ENCODE data around the gene WDFY4.

The WDFY4 gene

DNA sequence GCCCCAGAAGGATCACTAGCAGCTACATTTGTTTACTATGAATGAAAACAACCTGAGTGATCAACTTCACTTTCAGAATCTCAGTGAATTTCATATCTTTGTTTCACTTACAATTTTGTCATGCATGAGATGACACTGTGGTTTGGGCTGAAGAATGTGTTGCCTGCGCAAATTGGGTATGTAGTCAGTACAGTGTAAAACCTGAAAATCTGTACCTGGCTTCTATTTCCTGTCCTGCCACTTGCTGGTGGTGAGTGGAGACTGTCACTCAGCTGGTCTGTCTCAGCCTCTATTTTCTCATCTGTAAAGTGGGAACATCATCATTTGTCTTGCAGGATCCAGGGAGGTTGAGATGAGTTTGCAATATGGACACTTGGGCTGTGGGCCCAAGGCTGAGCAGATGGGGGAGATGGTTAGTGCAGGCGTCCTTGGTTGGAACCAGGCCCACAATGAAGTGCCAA is 118.0 kb downstream of the WDFY4 start:
- DNase-seq (ENCODE audit: extremely low spot score, insufficient read length, low read depth) (peak; percentile 39), FAIRE-seq (peak; percentile 98)

DNA sequence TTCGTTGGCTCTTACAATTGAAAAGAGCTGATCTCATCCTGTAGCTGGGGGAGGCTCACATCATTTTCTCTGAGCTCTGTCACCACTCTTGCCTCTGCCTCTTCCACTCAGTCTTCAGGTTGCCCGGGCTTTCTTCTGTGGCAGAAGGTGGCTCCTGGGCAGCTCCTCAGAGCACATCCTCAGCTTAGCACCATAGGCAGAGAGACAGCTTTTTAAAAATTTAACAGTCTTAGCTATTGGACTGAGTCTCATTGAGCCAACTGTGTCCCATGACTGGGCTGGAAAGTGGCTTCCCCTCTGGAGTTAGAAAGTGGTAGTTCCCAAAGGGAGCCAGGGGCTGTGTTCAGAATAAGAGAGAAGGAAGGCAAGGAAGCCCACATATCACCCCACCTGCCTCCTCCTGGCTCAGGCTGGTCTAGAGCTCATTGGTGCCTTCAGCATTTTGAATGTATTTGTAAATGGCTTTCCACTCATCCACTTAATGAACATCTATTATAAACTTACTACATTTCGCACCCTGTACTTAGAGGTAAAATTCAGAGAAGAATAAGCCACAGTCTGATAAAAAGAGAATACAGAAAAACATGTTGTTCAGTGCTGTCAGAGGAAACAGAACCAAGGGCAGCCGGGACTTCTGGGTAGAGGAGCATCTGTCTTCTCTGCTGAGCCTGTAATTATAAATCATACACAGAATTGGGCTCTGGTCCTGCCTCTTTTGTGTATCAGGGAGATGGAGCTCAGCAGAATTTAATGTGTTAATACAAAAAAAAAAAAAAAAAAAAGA is 119.3 kb downstream of the WDFY4 start:
- no peak for FAIRE-seq

DNA sequence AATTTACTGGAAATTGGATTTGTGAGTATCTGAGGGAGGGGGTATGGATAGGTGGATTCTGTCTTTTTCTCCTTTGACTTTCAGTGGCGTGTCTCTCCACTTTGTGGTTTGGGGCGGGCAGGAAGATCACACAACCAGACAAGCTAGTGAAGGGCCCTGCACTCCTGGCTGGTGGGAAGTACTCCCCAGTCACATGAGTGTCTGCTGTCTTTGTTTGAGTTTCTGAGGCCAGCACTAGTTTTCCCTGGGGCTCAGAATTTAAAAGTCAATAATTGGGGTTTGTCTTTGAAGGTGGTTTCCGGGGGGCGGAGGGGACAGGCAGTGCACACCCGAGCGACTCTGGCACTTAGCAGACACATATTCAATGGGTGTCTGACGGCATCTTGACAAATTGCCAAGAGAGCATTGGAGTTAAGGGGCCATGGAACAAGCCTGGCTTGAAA is 120.1 kb downstream of the WDFY4 start:
- DNase-seq (ENCODE audit: extremely low spot score, insufficient read length, low read depth) (no peak), FAIRE-seq (peak; percentile 75)

More for the DNA sequence above, 119.3 kb downstream of the WDFY4 start:
- no peak for DNase-seq (ENCODE audit: extremely low spot score, insufficient read length, low read depth)

DNA sequence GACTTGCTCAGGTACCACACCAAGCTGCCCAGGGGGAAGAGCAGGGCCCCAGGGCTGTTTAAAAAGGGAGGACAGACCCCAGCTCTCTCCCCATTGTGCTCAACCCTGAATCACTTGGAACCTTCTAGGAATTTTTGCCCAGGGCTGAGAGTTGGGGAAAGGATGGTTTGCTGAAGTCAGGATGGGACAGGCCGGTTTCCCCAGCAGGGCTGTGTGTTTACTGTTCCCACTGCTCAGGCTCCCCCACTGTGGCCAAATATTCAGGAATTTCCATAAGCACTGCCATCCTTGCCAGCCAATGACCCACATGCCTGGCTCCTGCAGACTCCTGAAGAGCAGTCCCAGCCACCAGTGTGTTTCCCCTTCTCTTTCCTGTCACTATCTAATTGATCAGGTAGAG is 120.7 kb downstream of the WDFY4 start:
- FAIRE-seq (no peak), DNase-seq (ENCODE audit: extremely low spot score, insufficient read length, low read depth) (no peak)

DNA sequence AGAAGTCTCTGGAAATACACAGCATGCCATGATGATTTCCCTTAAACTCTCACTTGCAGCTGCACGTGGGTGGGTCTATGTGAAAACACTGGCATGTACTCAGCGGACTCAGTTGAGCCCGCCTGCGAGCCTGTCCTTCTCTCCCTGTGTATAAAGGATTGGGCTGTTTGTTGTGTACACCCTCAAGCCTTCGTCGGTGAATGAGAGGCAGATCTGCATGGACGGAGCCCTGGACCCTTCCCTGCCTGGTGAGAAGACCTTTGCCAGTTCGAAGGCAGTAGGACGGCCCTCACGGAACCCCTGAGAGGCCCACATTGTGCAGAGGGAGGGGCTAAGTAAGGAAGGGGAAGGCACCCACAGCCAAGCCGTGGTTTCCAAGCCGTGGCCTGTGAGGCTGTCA is 121.2 kb downstream of the WDFY4 start:
- DNase-seq (ENCODE audit: extremely low spot score, insufficient read length, low read depth) = no peak
- no peak for FAIRE-seq

DNA sequence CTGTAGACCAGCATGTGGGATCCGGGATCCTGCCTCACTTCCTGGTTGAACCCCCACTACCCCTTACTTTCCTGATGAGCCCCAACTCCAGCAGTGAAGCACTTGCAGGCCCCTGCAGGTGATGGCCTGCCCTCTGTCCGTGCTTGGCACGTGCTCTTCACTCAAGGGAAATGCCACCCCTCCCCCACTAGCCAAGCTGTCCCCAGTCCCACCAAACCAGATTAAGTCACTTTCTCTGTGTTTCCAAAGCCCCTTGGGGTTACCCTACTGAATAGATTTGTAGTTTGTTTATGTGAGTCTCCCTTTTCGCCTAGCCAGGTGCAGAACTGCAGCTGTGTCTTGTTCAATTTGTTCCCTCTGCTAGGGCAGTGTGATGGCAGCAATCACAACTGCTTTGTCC is 121.7 kb downstream of the WDFY4 start:
- DNase-seq (ENCODE audit: extremely low spot score, insufficient read length, low read depth) = no peak
- no peak for FAIRE-seq

DNA sequence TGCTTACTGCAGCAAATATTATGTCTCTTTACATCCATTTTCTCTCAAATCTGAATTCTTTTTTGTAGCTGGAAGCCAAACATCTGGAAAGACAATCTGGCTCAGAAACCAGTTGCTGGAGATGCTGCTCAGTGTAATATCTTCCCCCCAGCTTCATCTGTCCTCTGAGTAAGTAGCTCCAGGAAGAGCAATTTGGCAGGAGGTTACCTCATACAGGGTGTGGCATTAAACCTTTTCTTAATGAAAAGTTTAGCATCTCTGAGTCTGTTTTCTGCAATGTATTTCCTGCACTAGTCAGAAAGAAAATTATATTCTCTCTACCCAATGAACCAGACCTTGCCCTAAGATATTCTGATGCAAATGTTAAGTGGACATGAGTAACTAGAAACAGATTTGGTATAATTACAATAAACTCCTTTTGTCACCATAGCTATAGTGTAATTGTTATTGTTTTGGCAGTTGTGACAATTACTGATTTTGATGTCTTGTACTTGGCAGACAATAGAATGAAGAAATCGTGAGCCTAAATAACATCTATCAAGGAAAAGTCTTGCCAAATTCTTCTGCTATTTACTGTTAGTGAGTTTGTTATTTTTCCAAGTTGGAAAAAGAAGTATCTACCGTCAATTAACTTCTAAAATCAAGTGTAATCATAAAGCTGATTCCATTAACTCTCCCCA is 123.3 kb downstream of the WDFY4 start:
- DNase-seq (ENCODE audit: extremely low spot score, insufficient read length, low read depth) (no peak), FAIRE-seq (no peak)

DNA sequence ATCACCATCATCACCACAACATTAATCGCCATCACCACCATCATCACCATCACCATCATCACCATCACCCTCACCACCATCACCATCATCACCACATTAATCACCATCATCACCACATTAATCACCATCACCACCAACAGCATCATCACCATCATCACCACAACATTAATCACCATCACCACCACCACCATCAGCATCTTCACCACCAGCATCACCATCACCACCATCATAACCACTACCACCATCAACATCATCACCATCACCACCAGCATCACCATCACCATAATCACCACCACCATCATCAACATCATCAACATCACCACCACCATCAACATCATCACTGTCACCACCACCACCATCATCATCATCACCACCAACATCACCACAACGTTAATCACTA is 124.6 kb downstream of the WDFY4 start:
- DNase-seq (ENCODE audit: extremely low spot score, insufficient read length, low read depth) (no peak), FAIRE-seq (no peak)

DNA sequence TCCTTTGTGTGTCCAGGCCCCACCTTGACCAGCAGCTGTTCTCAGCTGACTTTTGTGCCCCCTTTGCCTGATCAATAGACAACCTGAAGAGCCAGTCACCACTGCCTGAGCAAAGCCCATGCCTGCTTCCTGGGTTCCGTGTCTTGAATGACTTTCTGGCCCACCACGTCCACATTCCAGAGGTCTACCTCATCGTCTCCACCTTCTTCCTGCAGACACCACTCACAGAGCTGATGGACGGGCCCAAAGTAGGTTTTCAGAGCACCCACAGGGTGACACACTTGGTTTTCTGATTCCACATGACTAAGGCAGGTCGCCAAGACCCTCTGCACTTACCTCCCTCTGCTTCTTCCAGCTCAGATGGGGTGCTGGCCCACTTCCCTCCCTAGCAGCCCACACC is 126.8 kb downstream of the WDFY4 start:
- DNase-seq (ENCODE audit: extremely low spot score, insufficient read length, low read depth) = no peak
- FAIRE-seq = no peak

DNA sequence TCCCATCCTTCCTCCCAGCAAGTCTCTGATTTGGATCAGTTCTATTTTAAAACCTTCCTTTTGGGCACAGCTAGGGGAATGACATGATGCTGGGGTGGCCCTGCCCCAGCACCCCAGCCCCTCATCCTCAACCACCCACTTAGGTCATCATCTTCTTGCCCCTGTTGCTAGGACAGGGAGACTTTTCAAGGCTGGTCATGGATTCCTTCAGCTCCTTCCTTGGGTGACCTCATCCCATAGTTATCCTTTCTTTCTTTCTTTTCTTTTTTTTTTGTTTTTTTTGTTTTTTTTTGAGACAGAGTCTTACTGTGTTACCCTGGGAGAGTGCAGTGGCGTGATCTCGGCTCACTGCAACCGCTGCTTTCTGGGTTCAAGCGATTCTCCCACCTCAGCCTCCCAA is 127.2 kb downstream of the WDFY4 start:
- DNase-seq (ENCODE audit: extremely low spot score, insufficient read length, low read depth) = no peak
- FAIRE-seq = no peak

DNA sequence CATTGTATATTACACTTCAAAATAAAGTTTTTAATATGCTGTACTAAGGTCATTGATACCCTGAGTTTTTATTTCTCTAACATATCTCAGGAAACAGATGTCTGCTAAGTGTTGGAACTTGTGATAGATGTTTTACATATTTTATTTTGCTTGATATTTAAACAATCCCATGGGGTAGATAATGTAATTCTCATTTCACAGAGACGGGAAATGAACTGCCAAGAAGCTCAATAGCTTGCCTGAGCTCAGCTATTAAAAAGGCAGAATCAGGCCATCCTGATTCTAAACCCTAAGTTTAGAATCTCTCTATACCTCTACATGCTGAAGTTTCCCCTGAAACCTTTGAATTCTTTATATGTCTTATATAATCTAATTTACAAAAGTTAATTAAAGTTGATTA is 128.6 kb downstream of the WDFY4 start:
- FAIRE-seq = no peak
- DNase-seq (ENCODE audit: extremely low spot score, insufficient read length, low read depth) = no peak

DNA sequence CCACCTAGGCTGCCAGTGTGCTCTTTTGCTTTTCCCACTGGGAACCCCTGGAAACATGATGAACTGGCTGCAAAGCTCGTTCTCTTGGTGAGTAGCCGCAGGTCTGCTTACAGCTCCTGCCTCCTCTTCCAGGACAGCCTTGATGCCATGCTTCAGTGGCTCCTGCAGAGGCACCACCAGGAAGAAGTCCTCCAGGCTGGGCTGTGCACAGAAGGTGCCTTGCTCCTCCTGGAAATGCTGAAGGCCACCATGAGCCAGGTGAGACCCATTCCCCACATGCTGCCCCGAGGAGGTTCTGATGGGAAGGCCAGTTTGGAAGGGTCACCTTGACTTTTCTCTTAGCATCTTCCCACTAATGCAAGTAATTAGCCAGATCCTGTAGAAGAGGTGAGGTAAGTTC is 129.2 kb downstream of the WDFY4 start:
- no peak for FAIRE-seq
- DNase-seq (ENCODE audit: extremely low spot score, insufficient read length, low read depth) = no peak

DNA sequence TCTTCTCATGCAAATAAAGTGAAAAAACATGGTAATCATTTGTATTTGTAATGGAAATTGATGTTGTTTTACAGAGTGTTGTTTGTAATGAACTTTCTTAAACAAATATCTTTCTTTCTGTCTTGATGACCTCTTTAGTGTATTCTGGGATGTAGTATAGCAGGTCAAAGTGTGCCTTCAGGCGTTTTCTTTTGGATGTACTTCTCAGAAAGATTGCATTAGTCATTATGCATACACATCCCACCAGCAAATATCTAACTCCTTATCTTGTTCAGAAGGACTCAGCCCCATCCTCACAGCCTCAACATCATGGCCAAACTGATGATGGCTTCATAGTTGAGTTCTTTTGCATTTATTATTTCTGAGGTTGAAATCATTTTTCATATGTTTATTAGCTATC is 130.3 kb downstream of the WDFY4 start:
- DNase-seq (ENCODE audit: extremely low spot score, insufficient read length, low read depth) (no peak), FAIRE-seq (no peak)

DNA sequence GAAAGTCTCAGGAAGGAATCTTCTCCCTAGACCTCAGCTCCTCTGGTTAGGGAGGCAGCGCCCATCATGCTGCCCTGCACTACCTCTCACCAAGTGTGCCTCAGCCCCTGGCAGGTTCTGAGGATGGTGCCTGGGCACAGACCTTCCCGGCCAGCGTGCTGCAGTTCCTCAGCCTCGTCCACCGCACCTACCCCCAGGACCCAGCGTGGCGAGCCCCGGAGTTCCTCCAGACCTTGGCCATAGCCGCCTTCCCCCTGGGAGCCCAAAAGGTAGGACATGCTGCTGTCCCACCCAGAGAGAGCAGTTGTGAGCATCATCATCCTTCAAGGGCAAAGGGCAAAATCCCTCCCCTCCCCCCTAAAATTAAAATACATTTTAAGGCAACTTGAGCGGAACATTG is 132.5 kb downstream of the WDFY4 start:
- no peak for FAIRE-seq
- DNase-seq (ENCODE audit: extremely low spot score, insufficient read length, low read depth) = no peak

DNA sequence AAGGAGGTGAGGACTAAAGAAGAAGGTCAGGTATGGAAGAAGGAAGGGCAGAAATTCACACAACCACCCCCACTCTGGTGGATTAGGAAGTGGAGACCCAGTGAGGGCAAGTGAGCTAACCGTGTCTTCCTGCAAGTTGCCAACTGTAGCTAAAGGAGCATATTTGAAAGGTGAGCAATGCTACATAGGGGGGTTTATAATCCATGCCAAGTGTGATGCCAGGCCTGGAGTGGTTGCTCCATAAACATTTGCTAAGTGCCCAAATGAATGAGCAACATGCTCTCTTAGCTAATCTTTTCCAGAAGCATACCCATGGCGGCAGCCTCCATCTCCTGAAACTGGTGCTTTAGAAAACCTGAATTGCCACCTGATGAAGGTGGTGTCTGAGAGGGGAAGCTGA is 133.4 kb downstream of the WDFY4 start:
- DNase-seq (ENCODE audit: extremely low spot score, insufficient read length, low read depth) = no peak
- FAIRE-seq = no peak

DNA sequence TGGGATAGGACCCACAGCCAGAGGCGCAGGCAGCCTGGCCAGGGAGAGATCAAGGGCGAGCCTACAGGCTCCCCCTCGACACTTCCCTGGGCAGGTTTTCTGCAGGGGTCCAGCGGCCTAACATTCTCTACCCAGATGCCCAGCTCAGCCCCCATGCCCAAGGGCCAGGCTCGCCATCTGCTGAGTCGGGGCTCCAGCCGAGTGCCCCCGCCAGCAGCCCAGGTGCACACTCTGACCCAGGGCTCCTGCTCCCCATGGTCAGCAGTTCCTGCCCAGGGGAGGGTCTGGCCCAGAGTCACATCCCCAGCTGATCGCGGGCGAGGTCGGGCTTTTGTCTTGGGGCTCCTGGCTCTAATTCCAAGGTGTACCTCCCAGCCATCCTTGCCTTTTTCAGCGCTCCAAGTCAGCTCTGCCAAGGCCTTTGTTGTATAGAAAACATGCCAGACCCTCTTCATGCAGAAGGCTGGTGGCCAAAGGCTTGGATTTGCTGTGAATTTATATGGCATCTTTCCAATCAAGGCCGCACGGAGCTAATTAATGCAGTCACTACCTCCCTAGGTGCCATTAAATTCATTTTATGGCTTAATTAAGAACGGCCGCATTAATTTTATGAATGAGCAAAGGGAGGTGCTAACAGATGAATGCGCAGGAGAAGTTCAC is 134.3 kb downstream of the WDFY4 start:
- no peak for FAIRE-seq
- DNase-seq (ENCODE audit: extremely low spot score, insufficient read length, low read depth) = no peak

DNA sequence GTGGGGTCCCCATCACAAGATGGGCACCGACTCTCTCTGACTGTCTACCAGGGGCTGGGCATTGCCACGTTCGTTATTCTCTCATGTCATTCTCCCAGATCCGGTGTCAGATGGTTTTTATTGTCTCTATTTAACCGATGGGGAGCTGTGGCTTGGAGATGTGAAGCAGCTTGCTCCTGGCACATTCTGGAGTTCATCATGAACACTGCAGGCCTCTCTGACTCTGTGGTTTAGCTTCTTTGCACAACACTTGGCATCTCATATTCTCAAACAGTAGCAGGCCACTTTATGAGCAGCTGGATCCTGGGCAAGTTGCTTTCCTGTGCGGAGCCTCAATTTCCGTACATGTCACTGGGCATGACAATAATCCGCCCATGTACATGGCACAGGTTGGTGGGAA is 135.1 kb downstream of the WDFY4 start:
- DNase-seq (ENCODE audit: extremely low spot score, insufficient read length, low read depth) (no peak), FAIRE-seq (no peak)

DNA sequence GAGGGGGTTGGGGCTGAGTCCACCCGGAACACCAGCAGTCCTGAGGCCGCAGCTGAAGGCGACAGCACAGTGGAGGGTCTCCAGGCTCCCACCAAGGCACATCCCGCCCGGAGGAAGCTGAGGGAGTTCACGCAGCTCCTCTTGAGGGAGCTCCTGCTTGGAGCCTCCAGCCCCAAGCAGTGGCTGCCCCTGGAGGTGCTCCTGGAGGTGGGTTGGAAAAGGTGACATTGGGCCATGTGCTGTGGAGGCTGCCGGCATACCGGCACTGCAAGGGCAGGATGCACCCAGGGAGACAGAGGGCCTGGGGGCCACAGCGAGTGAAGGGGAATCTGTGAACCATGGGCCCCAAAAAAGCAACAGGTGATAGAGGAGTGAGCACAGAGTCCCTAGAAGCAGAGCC is 135.6 kb downstream of the WDFY4 start:
- FAIRE-seq (no peak), DNase-seq (ENCODE audit: extremely low spot score, insufficient read length, low read depth) (no peak)

DNA sequence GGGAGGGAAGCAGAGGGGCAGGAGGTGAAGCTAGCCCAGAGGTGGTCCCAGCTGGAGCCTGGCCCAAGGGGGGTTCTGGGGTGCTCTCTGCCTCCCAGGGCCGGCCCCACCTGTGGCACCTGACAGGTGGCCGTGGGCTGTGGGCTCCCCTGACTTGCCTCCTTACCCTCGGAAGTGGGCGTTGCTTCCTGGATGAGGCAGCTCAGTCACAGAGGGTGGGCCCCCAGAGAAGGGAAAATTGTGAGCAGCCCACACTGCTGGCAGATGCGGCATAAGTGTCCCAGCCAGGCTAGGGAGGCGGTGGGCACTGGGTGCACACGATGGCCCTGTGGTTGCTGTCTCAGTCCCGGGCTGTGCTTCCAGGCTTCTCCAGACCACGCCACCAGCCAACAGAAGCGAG is 136.0 kb downstream of the WDFY4 start:
- DNase-seq (ENCODE audit: extremely low spot score, insufficient read length, low read depth) (no peak), FAIRE-seq (no peak)

DNA sequence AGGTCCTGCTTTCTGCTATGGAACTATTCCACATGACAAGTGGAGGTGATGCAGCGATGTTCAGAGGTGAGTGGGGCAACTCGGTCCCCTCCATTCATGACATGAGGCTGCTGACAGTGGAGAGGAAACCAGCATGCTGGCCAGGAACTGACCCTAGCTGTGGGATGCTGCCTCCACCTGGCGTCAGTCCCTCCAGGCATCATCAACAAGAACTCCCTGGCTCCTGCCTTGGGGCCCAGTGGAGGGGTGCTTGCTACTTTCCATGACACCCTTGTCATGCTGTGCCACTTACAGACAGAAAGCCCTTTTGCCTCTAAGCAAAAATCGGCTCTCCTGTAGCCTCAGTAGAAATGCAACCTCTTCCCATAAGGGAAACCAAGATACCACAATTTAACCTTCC is 136.4 kb downstream of the WDFY4 start:
- FAIRE-seq (no peak), DNase-seq (ENCODE audit: extremely low spot score, insufficient read length, low read depth) (no peak)

DNA sequence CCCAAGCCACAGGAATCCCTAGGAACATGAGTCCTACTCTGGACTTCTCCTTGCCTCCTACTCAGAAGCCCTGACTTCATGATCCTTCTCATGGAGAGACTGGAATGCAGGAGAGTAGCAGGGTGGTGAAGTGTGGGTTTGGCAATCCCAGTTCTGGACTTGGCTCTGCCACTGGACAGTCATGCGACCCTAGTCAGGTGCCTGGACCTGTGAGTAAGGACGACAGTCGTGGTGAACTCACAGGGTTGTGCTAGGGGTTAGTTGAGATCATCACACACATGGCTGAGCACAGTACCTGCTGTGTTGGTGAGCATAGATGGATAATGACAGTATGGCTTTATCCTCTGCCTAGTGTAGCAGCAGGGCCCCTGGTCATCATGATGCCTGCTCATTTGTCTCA is 137.0 kb downstream of the WDFY4 start:
- DNase-seq (ENCODE audit: extremely low spot score, insufficient read length, low read depth) (no peak), FAIRE-seq (no peak)

Measured in GM18507 (cell line).